ENCODE measurements around the gene TRABD. TPM values are rescaled to one million over a fixed set of nuclear protein-coding genes. Genes with fewer than 3 reads are reported as not detected.

Gene TRABD
- polyA plus RNA-seq, 1 donor from 2014 or later = 31.8 TPM

DNA sequence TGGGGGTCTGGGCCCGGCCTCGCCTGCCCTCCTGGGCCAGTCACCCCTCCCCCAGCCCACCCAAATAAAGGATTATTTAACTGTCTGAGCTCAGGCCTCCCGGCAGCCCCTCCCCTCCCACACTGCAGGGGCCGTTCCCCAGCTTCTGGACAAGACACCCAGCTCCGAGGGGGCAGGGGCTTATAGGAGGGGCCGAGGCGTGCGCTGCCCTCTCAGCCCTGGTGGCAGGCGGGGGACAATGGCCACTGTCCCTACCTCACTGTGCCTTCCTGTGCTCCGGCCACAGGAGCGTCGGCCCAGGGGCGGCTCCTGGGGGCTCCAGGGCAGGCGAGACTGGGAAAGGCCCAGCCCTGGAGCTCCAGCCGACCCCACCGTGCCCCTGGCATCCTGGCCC is 12.9 kb downstream of the TRABD start:
- Histone ChIP-seq H3K4me3 (ENCODE audit: low read length) (no peak overlapping the region), H3K4me2 (ENCODE audit: low read length) (no peak overlapping the region), H3K36me3 (ENCODE audit: insufficient read depth, low read length) (peaks cover 8% of the 10 kb centered on the region), H3K9me3 (ENCODE audit: low read length) (no peaks in the 10 kb centered on the region), H3K27me3 (ENCODE audit: insufficient read depth, low read depth, low read length) (no peaks in the 10 kb centered on the region), H3K9ac (ENCODE audit: low read length) (no peak overlapping the region), H2AFZ (ENCODE audit: low read depth, low read length) (no peak overlapping the region), H3K9me2 (ENCODE audit: insufficient read depth, low read length) (no peaks in the 10 kb centered on the region), H4K20me1 (ENCODE audit: insufficient read depth) (peaks cover 3% of the 10 kb centered on the region), H3K79me2 (replicated peaks; ENCODE audit: insufficient read depth, low read length) (peaks cover 18% of the 10 kb centered on the region), H3F3A (ENCODE audit: insufficient read depth, low read length, poor library complexity, severe bottlenecking) (no peaks in the 10 kb centered on the region), H3K27ac (ENCODE audit: low read length) (no peak overlapping the region)
- TF ChIP-seq MXI1 (conservative IDR thresholded peaks at IDR 0.05; ENCODE audit: poor library complexity, severe bottlenecking) = no peak
- no peak for TF ChIP-seq RAD21 (conservative IDR thresholded peaks at IDR 0.05)
- TF ChIP-seq POLR2AphosphoS5 (IDR thresholded peaks at IDR 0.05) = no peak
- no peak for TF ChIP-seq SMC3 (conservative IDR thresholded peaks at IDR 0.05; ENCODE audit: poor library complexity)
- no peak for TF ChIP-seq TAF1 (IDR thresholded peaks at IDR 0.05; ENCODE audit: low read depth)
- no peak for TF ChIP-seq EZH2 (IDR thresholded peaks at IDR 0.05; ENCODE audit: borderline replicate concordance, insufficient read depth, low read length, poor library complexity, severe bottlenecking)
- TF ChIP-seq EP300 (conservative IDR thresholded peaks at IDR 0.05; ENCODE audit: poor library complexity, severe bottlenecking) = no peak

DNA sequence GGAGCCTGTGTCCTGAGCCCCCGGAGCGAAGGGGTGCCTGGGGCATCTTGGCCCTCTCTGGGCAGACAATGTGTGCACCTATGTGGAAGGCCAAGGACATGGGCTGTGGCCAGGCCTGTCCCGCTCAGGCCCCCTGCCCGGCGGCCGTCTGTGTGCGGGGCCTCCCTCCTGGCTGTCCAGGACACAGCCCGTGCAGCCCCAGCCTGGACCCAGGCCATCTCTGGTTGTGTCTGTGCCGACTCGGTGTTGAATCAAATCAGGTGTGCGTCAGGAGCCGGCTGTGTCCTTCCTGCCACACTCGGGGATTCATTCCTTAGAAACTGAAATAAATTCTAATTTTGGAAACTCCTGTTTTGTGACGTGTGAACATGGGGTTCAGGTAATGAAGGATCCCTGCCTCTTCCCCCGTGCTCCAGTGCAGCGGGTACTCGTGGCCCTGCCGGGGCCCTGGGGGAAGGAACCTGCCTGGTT is 13.6 kb downstream of the TRABD start:
- Histone ChIP-seq H4K20me1 (ENCODE audit: insufficient read depth) (peaks cover 3% of the 10 kb centered on the region), H3K9me2 (ENCODE audit: insufficient read depth, low read length) (no peaks in the 10 kb centered on the region), H3K27me3 (ENCODE audit: insufficient read depth, low read depth, low read length) (no peaks in the 10 kb centered on the region), H3K9ac (ENCODE audit: low read length) (peak overlapping the region; percentile 81), H3K79me2 (replicated peaks; ENCODE audit: insufficient read depth, low read length) (peaks cover 20% of the 10 kb centered on the region), H3F3A (ENCODE audit: insufficient read depth, low read length, poor library complexity, severe bottlenecking) (no peaks in the 10 kb centered on the region), H3K4me3 (ENCODE audit: low read length) (peak overlapping the region; percentile 82), H3K9me3 (ENCODE audit: low read length) (no peaks in the 10 kb centered on the region), H3K36me3 (ENCODE audit: insufficient read depth, low read length) (peaks cover 11% of the 10 kb centered on the region), H2AFZ (ENCODE audit: low read depth, low read length) (no peak overlapping the region), H3K27ac (ENCODE audit: low read length) (no peak overlapping the region), H3K4me2 (ENCODE audit: low read length) (no peak overlapping the region)
- TF ChIP-seq MXI1 (conservative IDR thresholded peaks at IDR 0.05; ENCODE audit: poor library complexity, severe bottlenecking) = no peak
- no peak for TF ChIP-seq EP300 (conservative IDR thresholded peaks at IDR 0.05; ENCODE audit: poor library complexity, severe bottlenecking)

GRCh38 chr22:50199829-50200460 is 14.2 kb downstream of the TRABD start:
- Histone ChIP-seq H3K36me3 (ENCODE audit: insufficient read depth, low read length) (peaks cover 11% of the 10 kb centered on the region), H3K79me2 (replicated peaks; ENCODE audit: insufficient read depth, low read length) (peaks cover 20% of the 10 kb centered on the region), H3K9ac (ENCODE audit: low read length) (peak overlapping the region; percentile 81), H3F3A (ENCODE audit: insufficient read depth, low read length, poor library complexity, severe bottlenecking) (no peaks in the 10 kb centered on the region), H3K27me3 (ENCODE audit: insufficient read depth, low read depth, low read length) (no peaks in the 10 kb centered on the region), H4K20me1 (ENCODE audit: insufficient read depth) (peaks cover 3% of the 10 kb centered on the region), H3K4me2 (ENCODE audit: low read length) (peak overlapping the region; percentile 62), H3K9me2 (ENCODE audit: insufficient read depth, low read length) (no peaks in the 10 kb centered on the region), H3K9me3 (ENCODE audit: low read length) (no peaks in the 10 kb centered on the region), H2AFZ (ENCODE audit: low read depth, low read length) (no peak overlapping the region), H3K27ac (ENCODE audit: low read length) (peak overlapping the region; percentile 42), H3K4me3 (ENCODE audit: low read length) (peak overlapping the region; percentile 82)
- TF ChIP-seq MXI1 (conservative IDR thresholded peaks at IDR 0.05; ENCODE audit: poor library complexity, severe bottlenecking) (no peak), EP300 (conservative IDR thresholded peaks at IDR 0.05; ENCODE audit: poor library complexity, severe bottlenecking) (no peak), SMC3 (conservative IDR thresholded peaks at IDR 0.05; ENCODE audit: poor library complexity) (no peak), RAD21 (conservative IDR thresholded peaks at IDR 0.05) (no peak), TAF1 (IDR thresholded peaks at IDR 0.05; ENCODE audit: low read depth) (no peak), EZH2 (IDR thresholded peaks at IDR 0.05; ENCODE audit: borderline replicate concordance, insufficient read depth, low read length, poor library complexity, severe bottlenecking) (no peak), POLR2AphosphoS5 (IDR thresholded peaks at IDR 0.05) (no peak)
- TF ChIP-seq, protein P1, sequence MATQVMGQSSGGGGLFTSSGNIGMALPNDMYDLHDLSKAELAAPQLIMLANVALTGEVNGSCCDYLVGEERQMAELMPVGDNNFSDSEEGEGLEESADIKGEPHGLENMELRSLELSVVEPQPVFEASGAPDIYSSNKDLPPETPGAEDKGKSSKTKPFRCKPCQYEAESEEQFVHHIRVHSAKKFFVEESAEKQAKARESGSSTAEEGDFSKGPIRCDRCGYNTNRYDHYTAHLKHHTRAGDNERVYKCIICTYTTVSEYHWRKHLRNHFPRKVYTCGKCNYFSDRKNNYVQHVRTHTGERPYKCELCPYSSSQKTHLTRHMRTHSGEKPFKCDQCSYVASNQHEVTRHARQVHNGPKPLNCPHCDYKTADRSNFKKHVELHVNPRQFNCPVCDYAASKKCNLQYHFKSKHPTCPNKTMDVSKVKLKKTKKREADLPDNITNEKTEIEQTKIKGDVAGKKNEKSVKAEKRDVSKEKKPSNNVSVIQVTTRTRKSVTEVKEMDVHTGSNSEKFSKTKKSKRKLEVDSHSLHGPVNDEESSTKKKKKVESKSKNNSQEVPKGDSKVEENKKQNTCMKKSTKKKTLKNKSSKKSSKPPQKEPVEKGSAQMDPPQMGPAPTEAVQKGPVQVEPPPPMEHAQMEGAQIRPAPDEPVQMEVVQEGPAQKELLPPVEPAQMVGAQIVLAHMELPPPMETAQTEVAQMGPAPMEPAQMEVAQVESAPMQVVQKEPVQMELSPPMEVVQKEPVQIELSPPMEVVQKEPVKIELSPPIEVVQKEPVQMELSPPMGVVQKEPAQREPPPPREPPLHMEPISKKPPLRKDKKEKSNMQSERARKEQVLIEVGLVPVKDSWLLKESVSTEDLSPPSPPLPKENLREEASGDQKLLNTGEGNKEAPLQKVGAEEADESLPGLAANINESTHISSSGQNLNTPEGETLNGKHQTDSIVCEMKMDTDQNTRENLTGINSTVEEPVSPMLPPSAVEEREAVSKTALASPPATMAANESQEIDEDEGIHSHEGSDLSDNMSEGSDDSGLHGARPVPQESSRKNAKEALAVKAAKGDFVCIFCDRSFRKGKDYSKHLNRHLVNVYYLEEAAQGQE (IDR thresholded peaks at IDR 0.05; ENCODE audit: borderline replicate concordance) = no peak
- TF ChIP-seq, protein P2, sequence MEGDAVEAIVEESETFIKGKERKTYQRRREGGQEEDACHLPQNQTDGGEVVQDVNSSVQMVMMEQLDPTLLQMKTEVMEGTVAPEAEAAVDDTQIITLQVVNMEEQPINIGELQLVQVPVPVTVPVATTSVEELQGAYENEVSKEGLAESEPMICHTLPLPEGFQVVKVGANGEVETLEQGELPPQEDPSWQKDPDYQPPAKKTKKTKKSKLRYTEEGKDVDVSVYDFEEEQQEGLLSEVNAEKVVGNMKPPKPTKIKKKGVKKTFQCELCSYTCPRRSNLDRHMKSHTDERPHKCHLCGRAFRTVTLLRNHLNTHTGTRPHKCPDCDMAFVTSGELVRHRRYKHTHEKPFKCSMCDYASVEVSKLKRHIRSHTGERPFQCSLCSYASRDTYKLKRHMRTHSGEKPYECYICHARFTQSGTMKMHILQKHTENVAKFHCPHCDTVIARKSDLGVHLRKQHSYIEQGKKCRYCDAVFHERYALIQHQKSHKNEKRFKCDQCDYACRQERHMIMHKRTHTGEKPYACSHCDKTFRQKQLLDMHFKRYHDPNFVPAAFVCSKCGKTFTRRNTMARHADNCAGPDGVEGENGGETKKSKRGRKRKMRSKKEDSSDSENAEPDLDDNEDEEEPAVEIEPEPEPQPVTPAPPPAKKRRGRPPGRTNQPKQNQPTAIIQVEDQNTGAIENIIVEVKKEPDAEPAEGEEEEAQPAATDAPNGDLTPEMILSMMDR (IDR thresholded peaks at IDR 0.05; ENCODE audit: poor library complexity, severe bottlenecking) = no peak

Data from neural cell (in vitro differentiated cells).